DND-41 (cell line): ENCODE results near the gene TSPAN3.

Experiments
- ATAC-seq: fragments of 200-7000 bp; cut with Tn5 transposase; 3 replicates; pipeline ENCODE4 v1.9.1; 2021; ENCODE audit warnings: low read depth; ENCODE audit not compliant: insufficient read depth
- DNase-seq: peaks from one replicate; pipeline ENCODE4 v3.0.0-alpha.2; 2020
- H2AFZ ChIP-seq: 2 replicates; pipeline ENCODE4 v1.6.0; 2012; ENCODE audit warnings: low read depth, low read length
- H3K27ac ChIP-seq: 2 replicates; pipeline ENCODE4 v1.5.1; 2012; ENCODE audit warnings: low read length, inconsistent platforms
- H3K27me3 ChIP-seq: fragments of 200-600 bp; sonication (generic); 2 replicates; pipeline ENCODE4 v1.6.0; 2012; ENCODE audit warnings: low read length, mild to moderate bottlenecking, inconsistent platforms; ENCODE audit not compliant: insufficient read depth, poor library complexity
- H3K36me3 ChIP-seq: 2 replicates; pipeline ENCODE4 v1.5.1; 2012; ENCODE audit warnings: low read length, inconsistent platforms; ENCODE audit not compliant: insufficient read depth
- H3K4me1 ChIP-seq: 2 replicates; pipeline ENCODE4 v1.5.1; 2012; ENCODE audit warnings: mild to moderate bottlenecking, low read length; ENCODE audit not compliant: insufficient read depth
- H3K4me2 ChIP-seq: 2 replicates; pipeline ENCODE4 v1.6.0; 2012; ENCODE audit warnings: mild to moderate bottlenecking, moderate library complexity, low read length, inconsistent platforms; ENCODE audit not compliant: insufficient read depth
- H3K4me3 ChIP-seq, 2 experiments: fragments of 200-600 bp in 1 of 2; shearing (Covaris generic) in 1 of 2; 2 replicates each; pipeline ENCODE4 v1.5.1; 2012 to 2016; ENCODE audit warnings: inconsistent platforms in 2 of 2, low read length in 2 of 2, mild to moderate bottlenecking in 2 of 2, low read depth in 1 of 2, moderate library complexity in 1 of 2
- H3K79me2 ChIP-seq: 2 replicates; pipeline ENCODE4 v1.6.0; 2012; ENCODE audit warnings: low read length, inconsistent platforms; ENCODE audit not compliant: insufficient read depth
- H3K9ac ChIP-seq: 2 replicates; pipeline ENCODE4 v1.6.0; 2012; ENCODE audit warnings: low read depth, mild to moderate bottlenecking, inconsistent platforms, low read length, moderate library complexity
- H3K9me3 ChIP-seq: 2 replicates; pipeline ENCODE4 v1.5.1; 2012; ENCODE audit warnings: low read length, moderate library complexity, mild to moderate bottlenecking, inconsistent platforms; ENCODE audit not compliant: insufficient read depth, severe bottlenecking
- H4K20me1 ChIP-seq: 2 replicates; pipeline ENCODE4 v1.6.0; 2012; ENCODE audit warnings: low read length; ENCODE audit not compliant: insufficient read depth
- EZH2 ChIP-seq: IDR thresholded peaks from 3 replicates; pipeline ENCODE4 v1.6.1; 2012; ENCODE audit warnings: borderline replicate concordance, low read depth, mild to moderate bottlenecking, moderate library complexity, low read length, inconsistent platforms; ENCODE audit not compliant: severe bottlenecking
- TF ChIP-seq, protein P1 (sequence below): IDR thresholded peaks from 2 replicates; pipeline ENCODE4 v1.5.1; 2012; ENCODE audit warnings: borderline replicate concordance, low read length, moderate library complexity, mild to moderate bottlenecking; ENCODE audit not compliant: poor library complexity, severe bottlenecking; ENCODE audit errors: extremely low read depth

The TSPAN3 gene

DNA sequence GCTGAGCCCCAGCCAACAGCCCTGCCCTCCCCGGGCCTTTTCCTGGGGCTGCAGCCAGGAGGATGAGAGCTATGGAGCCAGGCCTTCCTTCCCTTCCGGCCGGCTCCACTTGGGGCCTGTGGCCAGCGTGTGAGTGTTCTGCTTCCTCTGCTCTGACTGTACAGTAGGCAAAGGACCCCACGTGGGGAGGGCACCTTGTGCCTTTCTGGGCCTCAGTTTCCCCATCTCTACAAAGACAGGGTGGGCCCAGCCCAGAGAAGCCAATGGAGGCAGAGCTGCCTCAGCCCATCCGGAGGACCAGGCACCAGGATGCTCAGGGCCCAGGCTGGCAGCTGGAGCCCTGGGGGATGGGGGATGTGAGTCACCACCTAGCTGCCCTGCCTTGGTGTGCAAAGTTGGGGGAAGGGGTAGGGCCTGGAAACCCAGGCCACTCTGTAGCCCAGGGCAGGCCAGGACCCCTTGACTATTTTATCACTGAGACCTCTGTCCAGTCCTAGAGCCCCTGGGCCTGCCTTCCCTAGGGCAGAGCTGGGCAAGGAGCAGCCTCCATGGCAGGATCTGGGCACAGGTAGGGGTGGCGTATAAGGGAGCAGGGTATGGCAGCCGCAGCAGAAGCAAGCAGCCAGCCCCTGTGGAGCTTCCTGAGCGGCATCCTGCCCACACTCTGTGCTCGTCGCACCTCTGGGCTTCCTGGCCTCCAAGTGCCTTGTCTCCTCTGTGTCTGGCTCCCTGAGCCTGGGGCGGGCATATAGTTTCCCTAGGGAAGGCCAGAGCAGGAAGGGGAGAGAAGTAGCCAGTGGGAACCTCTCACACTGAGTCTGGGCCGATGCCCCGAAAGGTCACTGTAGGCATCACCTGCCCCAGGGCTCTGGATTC is 74.1 kb downstream of the TSPAN3 start:
- TF ChIP-seq, protein P1, sequence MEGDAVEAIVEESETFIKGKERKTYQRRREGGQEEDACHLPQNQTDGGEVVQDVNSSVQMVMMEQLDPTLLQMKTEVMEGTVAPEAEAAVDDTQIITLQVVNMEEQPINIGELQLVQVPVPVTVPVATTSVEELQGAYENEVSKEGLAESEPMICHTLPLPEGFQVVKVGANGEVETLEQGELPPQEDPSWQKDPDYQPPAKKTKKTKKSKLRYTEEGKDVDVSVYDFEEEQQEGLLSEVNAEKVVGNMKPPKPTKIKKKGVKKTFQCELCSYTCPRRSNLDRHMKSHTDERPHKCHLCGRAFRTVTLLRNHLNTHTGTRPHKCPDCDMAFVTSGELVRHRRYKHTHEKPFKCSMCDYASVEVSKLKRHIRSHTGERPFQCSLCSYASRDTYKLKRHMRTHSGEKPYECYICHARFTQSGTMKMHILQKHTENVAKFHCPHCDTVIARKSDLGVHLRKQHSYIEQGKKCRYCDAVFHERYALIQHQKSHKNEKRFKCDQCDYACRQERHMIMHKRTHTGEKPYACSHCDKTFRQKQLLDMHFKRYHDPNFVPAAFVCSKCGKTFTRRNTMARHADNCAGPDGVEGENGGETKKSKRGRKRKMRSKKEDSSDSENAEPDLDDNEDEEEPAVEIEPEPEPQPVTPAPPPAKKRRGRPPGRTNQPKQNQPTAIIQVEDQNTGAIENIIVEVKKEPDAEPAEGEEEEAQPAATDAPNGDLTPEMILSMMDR, result no peak
- no peak for TF ChIP-seq EZH2
- DNase-seq (no peak), ATAC-seq (no peak)
- Histone ChIP-seq H3K4me3 (no peak overlapping the region), H3K36me3 (no peaks in the 10 kb centered on the region), H3K27me3 (no peaks in the 10 kb centered on the region), H3K9me3 (no peaks in the 10 kb centered on the region), H3K4me1 (peaks cover 13% of the 10 kb centered on the region; the same call in 1 of the 2 replicates), H3K79me2 (no peaks in the 10 kb centered on the region), H3K27ac (no peak overlapping the region), H2AFZ (no peak overlapping the region), H3K4me2 (no peak overlapping the region), H4K20me1 (no peaks in the 10 kb centered on the region), H3K9ac (no peak overlapping the region)

DNA sequence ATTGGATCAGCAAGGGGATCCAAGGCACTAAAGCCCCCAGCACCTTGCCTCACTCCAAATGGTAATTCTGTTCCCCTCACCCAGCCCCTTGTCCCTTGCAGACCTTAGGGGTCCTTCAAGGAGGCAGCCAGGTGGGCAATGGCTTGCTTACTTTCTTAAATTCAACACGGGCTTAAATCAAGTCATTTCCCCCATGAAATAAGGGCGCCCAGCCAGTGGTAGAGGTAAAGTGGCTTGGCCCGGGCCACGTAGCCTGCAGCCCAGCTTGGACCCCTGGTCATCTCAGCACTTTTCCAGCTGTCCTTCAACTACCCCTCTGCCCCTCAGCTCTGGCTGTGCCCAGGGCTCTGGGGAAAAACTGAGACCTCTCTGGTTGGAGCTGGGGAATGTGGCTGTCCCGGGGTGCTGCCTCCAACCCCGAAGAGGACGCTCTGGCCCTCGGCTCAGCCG is 74.8 kb downstream of the TSPAN3 start:
- no peaks in the 10 kb centered on the region for H3K9me3 ChIP-seq
- H3K4me1 ChIP-seq, result peaks cover 13% of the 10 kb centered on the region; the same call in 1 of the 2 replicates

DNA sequence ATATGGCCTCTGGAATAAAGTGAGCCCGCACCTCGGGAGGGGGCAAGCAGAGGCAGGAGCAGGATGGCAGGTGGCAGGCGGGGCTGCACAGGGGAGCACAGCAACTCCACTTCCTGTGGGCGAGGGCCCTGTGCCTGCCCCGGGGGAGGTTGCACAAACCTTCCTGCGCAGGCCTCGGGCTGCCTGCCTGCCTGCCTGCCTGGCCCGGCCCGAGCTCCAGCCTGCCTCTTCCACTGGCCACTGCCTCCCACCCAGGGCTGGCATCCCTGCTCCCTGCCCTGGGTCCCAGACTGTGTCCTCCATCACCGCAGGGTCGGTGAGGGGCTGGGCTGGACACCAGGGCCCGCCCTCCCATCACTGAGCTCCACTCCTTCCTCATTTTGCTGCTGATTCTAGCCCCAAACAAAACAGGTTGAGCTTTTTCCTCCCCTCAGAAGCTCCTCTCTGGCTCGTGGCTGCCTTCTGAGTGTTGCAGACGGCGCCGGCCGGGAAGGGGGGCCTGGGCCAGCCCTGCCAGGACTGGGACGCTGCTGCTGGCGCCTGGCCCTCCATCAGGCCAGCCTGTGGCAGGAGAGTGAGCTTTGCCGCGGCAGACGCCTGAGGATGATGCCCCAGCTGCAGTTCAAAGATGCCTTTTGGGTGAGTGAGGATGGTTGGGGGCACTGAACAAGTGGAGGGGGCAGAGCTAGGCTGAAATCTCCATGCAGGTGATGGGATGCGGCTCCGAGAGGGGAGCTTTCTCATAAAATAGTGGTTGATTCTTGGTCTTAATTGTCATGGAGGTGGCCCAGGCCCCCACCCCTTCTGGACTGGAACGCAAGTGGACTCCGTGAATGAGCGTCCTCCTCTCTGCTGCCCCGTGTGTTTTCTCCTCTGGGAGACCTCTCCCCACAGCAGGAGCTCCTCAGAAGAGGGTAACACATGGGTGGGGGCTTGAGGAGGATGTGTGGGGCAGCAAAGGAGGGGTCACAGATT is 75.7 kb downstream of the TSPAN3 start, which contains the start of gene PSTPIP1:
PSTPIP1 (plus strand) TSS at position 156 of the 975 bp plus-strand sequence; CDS start at position 604, 448 bp downstream.
- TF ChIP-seq, protein P1, result no peak
- no peak for TF ChIP-seq EZH2
- Histone ChIP-seq H3K36me3 (no peaks in the 10 kb centered on the region), H3K27me3 (no peaks in the 10 kb centered on the region), H3K4me3 (peak within 1 kb of the TSS in 1 of 2 experiments; percentile 27; a peak in 1 of 4 replicates), H3K4me1 (peaks cover 13% of the 10 kb centered on the region; the same call in 1 of the 2 replicates), H3K9me3 (no peaks in the 10 kb centered on the region), H3K9ac (peak within 1 kb of the TSS; percentile 30; the same call in 1 of the 2 replicates), H4K20me1 (no peaks in the 10 kb centered on the region), H3K79me2 (no peaks in the 10 kb centered on the region), H3K27ac (no peak within 1 kb of the TSS), H3K4me2 (peak within 1 kb of the TSS; percentile 45), H2AFZ (no peak within 1 kb of the TSS)
- DNase-seq (peak; percentile 70), ATAC-seq (peak; percentile 97)

More for the DNA sequence above, 74.8 kb downstream of the TSPAN3 start:
- ATAC-seq, result no peak
- H3K27me3 ChIP-seq, result no peaks in the 10 kb centered on the region
- H4K20me1 ChIP-seq, result no peaks in the 10 kb centered on the region
- H3K4me2 ChIP-seq, result no peak overlapping the region
- H3K36me3 ChIP-seq, result no peaks in the 10 kb centered on the region
- H3K27ac ChIP-seq, result no peak overlapping the region
- no peaks in the 10 kb centered on the region for H3K79me2 ChIP-seq
- no peak overlapping the region for H3K4me3 ChIP-seq
- TF ChIP-seq EZH2, result no peak
- TF ChIP-seq, protein P1, result no peak
- no peak overlapping the region for H3K9ac ChIP-seq
- H2AFZ ChIP-seq, result no peak overlapping the region
- DNase-seq, result no peak
